ENCODE results near the gene ROR1. TPM values are rescaled to one million over a fixed set of nuclear protein-coding genes. Genes with fewer than 3 reads are reported as not detected.

The ROR1 gene
- total RNA-seq, 2 experiments from 2014 or later: 0.47 to 1.4 TPM

DNA sequence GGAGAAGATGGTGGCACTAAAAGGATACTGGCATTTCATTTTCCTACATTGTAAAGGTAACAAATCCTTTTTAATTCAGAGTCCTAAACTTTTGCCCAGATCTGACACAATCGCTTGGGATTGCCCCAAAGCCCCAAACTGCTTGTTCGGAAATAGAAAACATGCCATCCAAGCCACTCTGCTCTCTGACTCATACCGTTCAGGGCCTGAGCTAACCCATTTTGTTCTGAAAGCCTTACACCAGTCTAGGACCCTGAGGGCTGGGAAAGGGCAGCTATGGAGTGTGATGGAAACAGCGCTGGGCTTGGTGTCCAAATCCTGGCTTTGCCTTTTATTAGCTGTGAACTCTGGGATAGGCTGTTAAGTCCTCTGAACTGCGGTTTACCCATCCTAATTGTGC, 270.2 kb downstream of the ROR1 start:
- TF ChIP-seq, protein P1, sequence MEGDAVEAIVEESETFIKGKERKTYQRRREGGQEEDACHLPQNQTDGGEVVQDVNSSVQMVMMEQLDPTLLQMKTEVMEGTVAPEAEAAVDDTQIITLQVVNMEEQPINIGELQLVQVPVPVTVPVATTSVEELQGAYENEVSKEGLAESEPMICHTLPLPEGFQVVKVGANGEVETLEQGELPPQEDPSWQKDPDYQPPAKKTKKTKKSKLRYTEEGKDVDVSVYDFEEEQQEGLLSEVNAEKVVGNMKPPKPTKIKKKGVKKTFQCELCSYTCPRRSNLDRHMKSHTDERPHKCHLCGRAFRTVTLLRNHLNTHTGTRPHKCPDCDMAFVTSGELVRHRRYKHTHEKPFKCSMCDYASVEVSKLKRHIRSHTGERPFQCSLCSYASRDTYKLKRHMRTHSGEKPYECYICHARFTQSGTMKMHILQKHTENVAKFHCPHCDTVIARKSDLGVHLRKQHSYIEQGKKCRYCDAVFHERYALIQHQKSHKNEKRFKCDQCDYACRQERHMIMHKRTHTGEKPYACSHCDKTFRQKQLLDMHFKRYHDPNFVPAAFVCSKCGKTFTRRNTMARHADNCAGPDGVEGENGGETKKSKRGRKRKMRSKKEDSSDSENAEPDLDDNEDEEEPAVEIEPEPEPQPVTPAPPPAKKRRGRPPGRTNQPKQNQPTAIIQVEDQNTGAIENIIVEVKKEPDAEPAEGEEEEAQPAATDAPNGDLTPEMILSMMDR (conservative IDR thresholded peaks at IDR 0.05; ENCODE audit: low read length): no peak
- no peak for TF ChIP-seq EZH2phosphoT487 (IDR thresholded peaks at IDR 0.05; ENCODE audit: borderline replicate concordance, low read depth, low read length)
- H2AFZ ChIP-seq (ENCODE audit: low read length): no peak overlapping the region
- no peaks in the 10 kb centered on the region for H4K20me1 ChIP-seq (ENCODE audit: insufficient read depth, low read length)
- no TSS peak for BruUV-seq (replicated peaks)
- no peaks in the 10 kb centered on the region for H3K36me3 ChIP-seq (ENCODE audit: insufficient read depth, low read length)
- H3K9me3 ChIP-seq (ENCODE audit: low read length): no peaks in the 10 kb centered on the region
- no peak overlapping the region for H3K27ac ChIP-seq (ENCODE audit: low read depth, low read length, poor library complexity, severe bottlenecking)
- H3K4me3 ChIP-seq (ENCODE audit: low read depth, low read length, poor library complexity, severe bottlenecking): no peak overlapping the region
- H3K9me2 ChIP-seq (ENCODE audit: insufficient read depth, low read length): no peaks in the 10 kb centered on the region
- ChIA-PET CTCF (ENCODE audit: unreplicated experiment) (no interaction called here), POLR2A (no interaction called here)
- no peaks in the 10 kb centered on the region for H3K79me2 ChIP-seq (ENCODE audit: insufficient read depth, low read depth, low read length)
- no peak overlapping the region for H3K4me2 ChIP-seq (ENCODE audit: low read length)
- DNase-seq (ENCODE audit: low spot score): no peak
- intact Hi-C loops (cut with micrococcal nuclease; ENCODE audit: unreplicated experiment): loop anchor here (2.0 kb wide), 1 partner anchor 41 kb away; no protein-coding TSS in a partner anchor
- H3K4me1 ChIP-seq (ENCODE audit: insufficient read depth, low read length, poor library complexity, severe bottlenecking): no peaks in the 10 kb centered on the region

DNA sequence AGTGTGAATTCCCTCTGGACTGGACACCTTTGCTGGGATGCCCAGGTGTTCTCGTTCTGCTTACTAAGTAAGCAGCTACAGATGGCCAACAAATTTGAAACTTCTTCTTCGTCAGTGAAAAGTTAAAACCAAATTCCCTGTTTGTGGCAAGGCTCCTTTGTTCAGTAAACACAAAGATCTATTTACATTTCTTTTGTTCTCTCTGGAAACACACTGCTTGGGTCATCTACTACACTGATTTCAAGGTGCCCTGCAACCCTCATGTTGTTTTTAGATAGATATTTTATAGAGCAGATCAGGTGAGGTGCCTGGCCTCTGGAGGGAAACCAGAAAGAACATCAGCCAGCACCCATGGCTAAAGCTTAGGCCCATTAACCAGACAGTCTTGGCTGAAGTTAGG, 272.4 kb downstream of the ROR1 start:
- no peak overlapping the region for H3K4me2 ChIP-seq (ENCODE audit: low read length)
- BruUV-seq (replicated peaks): no TSS peak
- CTCF ChIA-PET (ENCODE audit: unreplicated experiment): no interaction called here
- no peak overlapping the region for H2AFZ ChIP-seq (ENCODE audit: low read length)
- POLR2A ChIA-PET: no interaction called here
- H3K27ac ChIP-seq (ENCODE audit: low read depth, low read length, poor library complexity, severe bottlenecking): no peak overlapping the region
- H3K79me2 ChIP-seq (ENCODE audit: insufficient read depth, low read depth, low read length): no peaks in the 10 kb centered on the region
- TF ChIP-seq EZH2phosphoT487 (IDR thresholded peaks at IDR 0.05; ENCODE audit: borderline replicate concordance, low read depth, low read length): no peak
- DNase-seq (ENCODE audit: low spot score): no peak
- no peaks in the 10 kb centered on the region for H4K20me1 ChIP-seq (ENCODE audit: insufficient read depth, low read length)
- H3K9me2 ChIP-seq (ENCODE audit: insufficient read depth, low read length): no peaks in the 10 kb centered on the region
- H3K4me3 ChIP-seq (ENCODE audit: low read depth, low read length, poor library complexity, severe bottlenecking): no peak overlapping the region
- no peaks in the 10 kb centered on the region for H3K36me3 ChIP-seq (ENCODE audit: insufficient read depth, low read length)
- intact Hi-C loops (cut with micrococcal nuclease; ENCODE audit: unreplicated experiment): no loop called here
- H3K4me1 ChIP-seq (ENCODE audit: insufficient read depth, low read length, poor library complexity, severe bottlenecking): no peaks in the 10 kb centered on the region
- H3K9me3 ChIP-seq (ENCODE audit: low read length): no peaks in the 10 kb centered on the region

DNA sequence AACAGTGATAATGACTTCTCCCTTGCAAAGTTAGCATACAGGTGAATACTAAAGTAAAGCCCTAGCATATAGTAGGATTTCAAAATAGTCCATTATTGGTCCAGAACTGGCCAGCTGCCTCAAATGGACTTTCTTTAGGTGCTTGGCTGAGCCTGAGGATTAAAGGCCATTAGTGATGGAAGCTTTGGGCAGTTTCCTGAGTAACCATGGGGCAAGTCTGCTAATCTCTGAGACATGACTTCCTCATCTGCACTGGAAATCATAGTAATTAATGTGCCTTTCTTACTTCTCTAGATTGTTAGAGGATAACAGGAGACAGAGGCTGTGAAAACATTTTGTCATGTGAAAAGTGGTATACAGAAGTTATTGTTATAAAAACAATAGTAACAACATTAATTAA, 273.1 kb downstream of the ROR1 start:
- Histone ChIP-seq H3K9me3 (ENCODE audit: low read length) (no peaks in the 10 kb centered on the region), H3K4me2 (ENCODE audit: low read length) (no peak overlapping the region), H3K79me2 (ENCODE audit: insufficient read depth, low read depth, low read length) (no peaks in the 10 kb centered on the region), H3K27ac (ENCODE audit: low read depth, low read length, poor library complexity, severe bottlenecking) (no peak overlapping the region), H3K4me3 (ENCODE audit: low read depth, low read length, poor library complexity, severe bottlenecking) (no peak overlapping the region), H3K9me2 (ENCODE audit: insufficient read depth, low read length) (no peaks in the 10 kb centered on the region), H3K36me3 (ENCODE audit: insufficient read depth, low read length) (no peaks in the 10 kb centered on the region), H3K4me1 (ENCODE audit: insufficient read depth, low read length, poor library complexity, severe bottlenecking) (no peaks in the 10 kb centered on the region), H2AFZ (ENCODE audit: low read length) (no peak overlapping the region), H4K20me1 (ENCODE audit: insufficient read depth, low read length) (no peaks in the 10 kb centered on the region)
- TF ChIP-seq, protein P1 (conservative IDR thresholded peaks at IDR 0.05; ENCODE audit: low read length): no peak
- BruUV-seq (replicated peaks): no TSS peak
- intact Hi-C loops (cut with micrococcal nuclease; ENCODE audit: unreplicated experiment): no loop called here
- ChIA-PET POLR2A (no interaction called here), CTCF (ENCODE audit: unreplicated experiment) (no interaction called here)
- no peak for DNase-seq (ENCODE audit: low spot score)

Measured in OCI-LY7 (cell line).